Measurements from ENCODE around the gene NTMT1.

The NTMT1 gene

GRCh38 chr9:129619787-129620668 is 5.9 kb upstream of the NTMT1 start:
- peak; percentile 29 for TF ChIP-seq CTCF (IDR thresholded peaks at IDR 0.05)
- TF ChIP-seq ZFX (IDR thresholded peaks at IDR 0.05; ENCODE audit: borderline replicate concordance): no peak
- no peak overlapping the region for H3K27ac ChIP-seq

GRCh38 chr9:129620669-129621295 is 5.2 kb upstream of the NTMT1 start, which contains the start of gene C9orf50:
Gene C9orf50, minus strand, starts transcription at chr9:129621101. Its CDS starts 527 bp downstream, at chr9:129620574.
- no peak within 1 kb of the TSS for H3K27ac ChIP-seq
- no peak for TF ChIP-seq CTCF (IDR thresholded peaks at IDR 0.05)
- TF ChIP-seq ZFX (IDR thresholded peaks at IDR 0.05; ENCODE audit: borderline replicate concordance): no peak

GRCh38 chr9:129623331-129623730 is 2.6 kb upstream of the NTMT1 start:
- H3K27ac ChIP-seq: no peak overlapping the region
- TF ChIP-seq CTCF (IDR thresholded peaks at IDR 0.05) (no peak), ZFX (IDR thresholded peaks at IDR 0.05; ENCODE audit: borderline replicate concordance) (no peak)

- peak overlapping the region; percentile 83 for H3K27ac ChIP-seq
- TF ChIP-seq CTCF (IDR thresholded peaks at IDR 0.05): peak; percentile 92
- TF ChIP-seq ZFX (IDR thresholded peaks at IDR 0.05; ENCODE audit: borderline replicate concordance): no peak
Observed at GRCh38 chr9:129624168-129624759, 1.7 kb upstream of the NTMT1 start.

- TF ChIP-seq CTCF (IDR thresholded peaks at IDR 0.05): no peak
- TF ChIP-seq ZFX (IDR thresholded peaks at IDR 0.05; ENCODE audit: borderline replicate concordance): no peak
- peak overlapping the region; percentile 83 for H3K27ac ChIP-seq
Observed at GRCh38 chr9:129624947-129625346, 1.0 kb upstream of the NTMT1 start.

GRCh38 chr9:129626625-129627284 is 792 bp downstream of the NTMT1 start:
- H3K27ac ChIP-seq: peak overlapping the region; percentile 83
- TF ChIP-seq CTCF (IDR thresholded peaks at IDR 0.05) (no peak), ZFX (IDR thresholded peaks at IDR 0.05; ENCODE audit: borderline replicate concordance) (no peak)
